PC-3 (cell line): Measurements from ENCODE around the gene TMEM108.

Source experiments
- CTCF ChIP-seq: fragments of 300-600 bp; sonication (generic); conservative IDR thresholded peaks from 2 replicates; pipeline ENCODE4 v1.5.1; 2017; ENCODE audit warnings: antibody characterized with exemption, low read depth, mild to moderate bottlenecking, low read length
- EZH2 ChIP-seq: fragments of 300-600 bp; sonication (generic); IDR thresholded peaks from one replicate; pipeline ENCODE4 v1.6.1; 2017; ENCODE audit warnings: antibody characterized with exemption, mild to moderate bottlenecking, low read length; ENCODE audit not compliant: unreplicated experiment

- no peak for TF ChIP-seq CTCF
- TF ChIP-seq EZH2, result no peak
Observed at GRCh38 chr3:133280586-133280985, 242.4 kb downstream of the TMEM108 start.
